Measurements from ENCODE around the gene EEF1A1. TPM values are rescaled to one million over a fixed set of nuclear protein-coding genes. Genes with fewer than 3 reads are reported as not detected.

EEF1A1 gene
- total RNA-seq, 1 donor from 2014 or later: 13,000 TPM

DNA sequence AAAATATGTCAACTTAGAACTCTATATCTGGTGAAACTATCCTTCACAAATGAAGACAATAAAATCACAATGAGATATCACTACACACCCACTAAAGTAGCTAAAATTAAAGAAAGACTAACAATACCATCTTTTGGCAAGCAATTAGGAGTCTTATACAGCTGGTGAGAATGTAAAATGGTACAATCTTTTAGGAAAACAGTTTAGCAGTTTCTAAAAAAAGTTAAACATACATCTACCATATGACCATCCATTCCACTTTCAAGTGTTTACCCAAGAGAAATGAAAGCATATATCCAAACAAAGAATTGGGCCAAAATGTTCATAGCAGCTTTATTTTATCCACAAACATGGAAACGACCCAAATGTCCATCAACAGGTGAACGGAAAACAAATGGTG is 13.8 kb upstream of the EEF1A1 start:
- no peak overlapping the region for H3K4me3 Mint-ChIP-seq (ENCODE audit: unreplicated experiment)
- H3K27ac Mint-ChIP-seq (ENCODE audit: unreplicated experiment): no peak overlapping the region
- no peaks in the 10 kb centered on the region for H3K9me3 Mint-ChIP-seq (ENCODE audit: unreplicated experiment)
- no peak for TF ChIP-seq CTCF (IDR thresholded peaks at IDR 0.05; ENCODE audit: unreplicated experiment)
- H3K27me3 Mint-ChIP-seq (ENCODE audit: unreplicated experiment): peaks cover 3% of the 10 kb centered on the region
- H3K36me3 Mint-ChIP-seq (ENCODE audit: low read depth, unreplicated experiment): no peaks in the 10 kb centered on the region
- DNase-seq (ENCODE audit: low spot score): no peak
- no peaks in the 10 kb centered on the region for H3K4me1 Mint-ChIP-seq (ENCODE audit: unreplicated experiment)

GRCh38 chr6:73532293-73532692 is 11.5 kb upstream of the EEF1A1 start:
- TF ChIP-seq CTCF (IDR thresholded peaks at IDR 0.05; ENCODE audit: unreplicated experiment): no peak
- H3K27ac Mint-ChIP-seq (ENCODE audit: unreplicated experiment): no peak overlapping the region
- no peaks in the 10 kb centered on the region for H3K36me3 Mint-ChIP-seq (ENCODE audit: low read depth, unreplicated experiment)
- no peaks in the 10 kb centered on the region for H3K4me1 Mint-ChIP-seq (ENCODE audit: unreplicated experiment)
- no peaks in the 10 kb centered on the region for H3K9me3 Mint-ChIP-seq (ENCODE audit: unreplicated experiment)
- DNase-seq (ENCODE audit: low spot score): no peak
- no peak overlapping the region for H3K4me3 Mint-ChIP-seq (ENCODE audit: unreplicated experiment)
- H3K27me3 Mint-ChIP-seq (ENCODE audit: unreplicated experiment): peaks cover 4% of the 10 kb centered on the region

DNA sequence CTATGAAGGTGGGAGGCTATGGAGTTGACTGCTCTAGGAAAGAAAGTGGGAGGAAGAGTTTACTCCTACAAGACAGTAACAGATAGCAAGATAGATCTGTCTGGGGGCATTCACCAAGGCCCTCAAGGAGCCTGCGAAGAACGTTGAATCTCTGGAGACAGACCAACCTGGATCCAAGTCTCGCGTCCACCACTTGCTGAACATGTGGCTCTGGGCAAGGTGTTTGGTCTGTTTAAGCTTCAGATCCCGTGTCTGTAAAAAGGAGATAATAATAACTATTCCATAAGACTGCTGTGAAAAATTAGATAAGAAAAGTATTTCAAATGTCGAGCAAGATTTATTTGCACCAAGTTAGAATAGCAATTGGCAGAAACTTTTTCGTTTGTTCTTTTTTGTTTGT is 8.1 kb upstream of the EEF1A1 start:
- H3K27me3 Mint-ChIP-seq (ENCODE audit: unreplicated experiment): peaks cover 2% of the 10 kb centered on the region
- DNase-seq (ENCODE audit: low spot score): no peak
- no peaks in the 10 kb centered on the region for H3K36me3 Mint-ChIP-seq (ENCODE audit: low read depth, unreplicated experiment)
- no peaks in the 10 kb centered on the region for H3K9me3 Mint-ChIP-seq (ENCODE audit: unreplicated experiment)
- H3K4me3 Mint-ChIP-seq (ENCODE audit: unreplicated experiment): no peak overlapping the region
- peaks cover 2% of the 10 kb centered on the region for H3K4me1 Mint-ChIP-seq (ENCODE audit: unreplicated experiment)
- TF ChIP-seq CTCF (IDR thresholded peaks at IDR 0.05; ENCODE audit: unreplicated experiment): no peak
- H3K27ac Mint-ChIP-seq (ENCODE audit: unreplicated experiment): no peak overlapping the region

DNA sequence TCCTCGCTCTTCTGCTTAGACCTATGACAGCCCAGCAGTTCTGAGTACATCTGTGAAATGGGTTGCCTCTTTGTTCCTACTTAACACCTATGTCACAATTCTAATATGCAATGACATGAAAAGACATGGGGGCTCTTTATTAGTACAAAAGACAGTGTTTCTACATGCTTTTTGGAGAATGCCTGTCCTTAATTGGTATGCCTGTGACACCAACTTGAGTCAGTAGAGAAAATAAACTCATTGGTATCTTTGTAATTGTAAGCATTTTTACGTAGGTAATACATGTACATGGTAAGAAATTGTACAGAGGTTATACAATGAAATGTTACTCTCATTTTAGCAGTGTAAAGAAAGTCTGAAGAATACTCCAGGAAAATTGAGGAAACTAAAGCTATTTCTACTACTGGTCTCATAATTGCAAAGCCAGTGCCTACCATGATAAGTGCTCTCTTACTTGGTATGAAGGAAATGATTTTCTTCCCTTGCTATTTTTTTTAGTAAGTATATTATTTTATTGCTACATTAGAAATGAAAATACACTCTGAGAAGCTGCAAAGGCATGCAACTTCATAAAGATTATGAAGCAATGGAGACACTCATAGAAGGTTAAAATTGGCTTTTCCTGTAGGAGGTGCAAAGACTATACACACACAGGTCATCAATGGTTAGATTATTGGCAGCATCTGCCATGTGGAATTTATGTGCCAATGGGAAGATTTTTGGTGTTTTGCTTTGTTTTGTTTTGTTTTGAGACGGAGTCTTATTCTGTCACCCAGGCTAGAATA is 4.9 kb upstream of the EEF1A1 start:
- H3K27me3 Mint-ChIP-seq (ENCODE audit: unreplicated experiment): peaks cover 11% of the 10 kb centered on the region
- no peak overlapping the region for H3K27ac Mint-ChIP-seq (ENCODE audit: unreplicated experiment)
- no peak overlapping the region for H3K4me3 Mint-ChIP-seq (ENCODE audit: unreplicated experiment)
- H3K9me3 Mint-ChIP-seq (ENCODE audit: unreplicated experiment): peaks cover 4% of the 10 kb centered on the region
- no peak for TF ChIP-seq CTCF (IDR thresholded peaks at IDR 0.05; ENCODE audit: unreplicated experiment)
- peaks cover 8% of the 10 kb centered on the region for H3K4me1 Mint-ChIP-seq (ENCODE audit: unreplicated experiment)
- DNase-seq (ENCODE audit: low spot score): no peak
- peaks cover 11% of the 10 kb centered on the region for H3K36me3 Mint-ChIP-seq (ENCODE audit: low read depth, unreplicated experiment)

- DNase-seq (ENCODE audit: low spot score): peak; percentile 47
- Mint-ChIP-seq H3K9me3 (ENCODE audit: unreplicated experiment) (peaks cover 4% of the 10 kb centered on the region), H3K36me3 (ENCODE audit: low read depth, unreplicated experiment) (peaks cover 29% of the 10 kb centered on the region), H3K27ac (ENCODE audit: unreplicated experiment) (peak overlapping the region; percentile 91), H3K4me1 (ENCODE audit: unreplicated experiment) (peaks cover 22% of the 10 kb centered on the region), H3K4me3 (ENCODE audit: unreplicated experiment) (peak overlapping the region; percentile 83), H3K27me3 (ENCODE audit: unreplicated experiment) (peaks cover 25% of the 10 kb centered on the region)
- no peak for TF ChIP-seq CTCF (IDR thresholded peaks at IDR 0.05; ENCODE audit: unreplicated experiment)
These were observed 2.7 kb upstream of the EEF1A1 start for GRCh38 chr6:73523434-73524123.

Measured in endothelial cell (in vitro differentiated cells).